Measurements from ENCODE around the gene IGSF11.

- no peak for TF ChIP-seq ZBTB7A (IDR thresholded peaks at IDR 0.05; ENCODE audit: low read depth)
- no peak for TF ChIP-seq RAD21 (IDR thresholded peaks at IDR 0.05; ENCODE audit: low read depth)
- no peak for TF ChIP-seq EP300 (IDR thresholded peaks at IDR 0.05; ENCODE audit: borderline replicate concordance)
- TF ChIP-seq MAX (IDR thresholded peaks at IDR 0.05), result no peak
- TF ChIP-seq EGR1 (IDR thresholded peaks at IDR 0.05), result no peak
- TF ChIP-seq TAF1 (IDR thresholded peaks at IDR 0.05; ENCODE audit: low read depth), result no peak
- no peak for TF ChIP-seq CEBPB (IDR thresholded peaks at IDR 0.05)
- no peak for TF ChIP-seq CREB1 (IDR thresholded peaks at IDR 0.05; ENCODE audit: low read depth)
- TF ChIP-seq USF1 (IDR thresholded peaks at IDR 0.05), result no peak
- TF ChIP-seq FOXM1 (IDR thresholded peaks at IDR 0.05; ENCODE audit: borderline replicate concordance, low read depth), result no peak
- TF ChIP-seq, protein P1, sequence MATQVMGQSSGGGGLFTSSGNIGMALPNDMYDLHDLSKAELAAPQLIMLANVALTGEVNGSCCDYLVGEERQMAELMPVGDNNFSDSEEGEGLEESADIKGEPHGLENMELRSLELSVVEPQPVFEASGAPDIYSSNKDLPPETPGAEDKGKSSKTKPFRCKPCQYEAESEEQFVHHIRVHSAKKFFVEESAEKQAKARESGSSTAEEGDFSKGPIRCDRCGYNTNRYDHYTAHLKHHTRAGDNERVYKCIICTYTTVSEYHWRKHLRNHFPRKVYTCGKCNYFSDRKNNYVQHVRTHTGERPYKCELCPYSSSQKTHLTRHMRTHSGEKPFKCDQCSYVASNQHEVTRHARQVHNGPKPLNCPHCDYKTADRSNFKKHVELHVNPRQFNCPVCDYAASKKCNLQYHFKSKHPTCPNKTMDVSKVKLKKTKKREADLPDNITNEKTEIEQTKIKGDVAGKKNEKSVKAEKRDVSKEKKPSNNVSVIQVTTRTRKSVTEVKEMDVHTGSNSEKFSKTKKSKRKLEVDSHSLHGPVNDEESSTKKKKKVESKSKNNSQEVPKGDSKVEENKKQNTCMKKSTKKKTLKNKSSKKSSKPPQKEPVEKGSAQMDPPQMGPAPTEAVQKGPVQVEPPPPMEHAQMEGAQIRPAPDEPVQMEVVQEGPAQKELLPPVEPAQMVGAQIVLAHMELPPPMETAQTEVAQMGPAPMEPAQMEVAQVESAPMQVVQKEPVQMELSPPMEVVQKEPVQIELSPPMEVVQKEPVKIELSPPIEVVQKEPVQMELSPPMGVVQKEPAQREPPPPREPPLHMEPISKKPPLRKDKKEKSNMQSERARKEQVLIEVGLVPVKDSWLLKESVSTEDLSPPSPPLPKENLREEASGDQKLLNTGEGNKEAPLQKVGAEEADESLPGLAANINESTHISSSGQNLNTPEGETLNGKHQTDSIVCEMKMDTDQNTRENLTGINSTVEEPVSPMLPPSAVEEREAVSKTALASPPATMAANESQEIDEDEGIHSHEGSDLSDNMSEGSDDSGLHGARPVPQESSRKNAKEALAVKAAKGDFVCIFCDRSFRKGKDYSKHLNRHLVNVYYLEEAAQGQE (IDR thresholded peaks at IDR 0.05; ENCODE audit: low read depth), result no peak
- TF ChIP-seq TEAD4 (IDR thresholded peaks at IDR 0.05), result no peak
- no peak for TF ChIP-seq NFIC (IDR thresholded peaks at IDR 0.05)
These were observed 67.9 kb downstream of the IGSF11 start for GRCh38 chr3:118966700-118967099.

Data from Ishikawa (cell line).